Right lobe of liver (tissue), 4 donors: ENCODE data around the gene GRIA3.

Source experiments
- POLR2A ChIP-seq: fragments of 450-650 bp; IDR thresholded peaks from one replicate; pipeline ENCODE4 v1.6.1; 2017; ENCODE audit warnings: antibody characterized with exemption, mild to moderate bottlenecking
- TF ChIP-seq, protein P1 (sequence below), 4 donors: fragments of 200-600 bp in 3 of 4; fragments of 450-650 bp in 1 of 4; IDR thresholded peaks; one replicate each; pipeline versions ENCODE4 v1.5.1 to v1.8.0; 2016 to 2022; ENCODE audit warnings: antibody characterized with exemption in 4 of 4, mild to moderate bottlenecking in 2 of 4
- donor health status: DM: no; HTN: no; CAD: no.
- donor health status: DM: no; HTN: no; CAD: no.
- donor health status: DM: no; HTN: yes; CAD: no.

- TF ChIP-seq, protein P1, sequence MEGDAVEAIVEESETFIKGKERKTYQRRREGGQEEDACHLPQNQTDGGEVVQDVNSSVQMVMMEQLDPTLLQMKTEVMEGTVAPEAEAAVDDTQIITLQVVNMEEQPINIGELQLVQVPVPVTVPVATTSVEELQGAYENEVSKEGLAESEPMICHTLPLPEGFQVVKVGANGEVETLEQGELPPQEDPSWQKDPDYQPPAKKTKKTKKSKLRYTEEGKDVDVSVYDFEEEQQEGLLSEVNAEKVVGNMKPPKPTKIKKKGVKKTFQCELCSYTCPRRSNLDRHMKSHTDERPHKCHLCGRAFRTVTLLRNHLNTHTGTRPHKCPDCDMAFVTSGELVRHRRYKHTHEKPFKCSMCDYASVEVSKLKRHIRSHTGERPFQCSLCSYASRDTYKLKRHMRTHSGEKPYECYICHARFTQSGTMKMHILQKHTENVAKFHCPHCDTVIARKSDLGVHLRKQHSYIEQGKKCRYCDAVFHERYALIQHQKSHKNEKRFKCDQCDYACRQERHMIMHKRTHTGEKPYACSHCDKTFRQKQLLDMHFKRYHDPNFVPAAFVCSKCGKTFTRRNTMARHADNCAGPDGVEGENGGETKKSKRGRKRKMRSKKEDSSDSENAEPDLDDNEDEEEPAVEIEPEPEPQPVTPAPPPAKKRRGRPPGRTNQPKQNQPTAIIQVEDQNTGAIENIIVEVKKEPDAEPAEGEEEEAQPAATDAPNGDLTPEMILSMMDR (IDR thresholded peaks at IDR 0.05), result no peak
- TF ChIP-seq POLR2A, result no peak
Measured at GRCh38 chrX:123424546-123424945, 240.5 kb downstream of the GRIA3 start.
